Left ventricle myocardium inferior (tissue), 1 donor: ENCODE results near the gene S100G. TPM values are rescaled to one million over a fixed set of nuclear protein-coding genes. Genes with fewer than 3 reads are reported as not detected.

ENCODE experiments used
- DNase-seq: peaks from one replicate; pipeline ENCODE4 v3.0.0-alpha.2; 2020
- H3K27ac ChIP-seq: fragments of 200-600 bp; replicated peaks from 2 replicates; pipeline ENCODE4 v1.8.0; 2021
- H3K27me3 ChIP-seq: fragments of 200-600 bp; 2 replicates; pipeline ENCODE4 v1.8.0; 2021; ENCODE audit warnings: low read depth
- H3K36me3 ChIP-seq: fragments of 200-600 bp; 2 replicates; pipeline ENCODE4 v1.8.0; 2021
- H3K4me1 ChIP-seq: fragments of 200-600 bp; 2 replicates; pipeline ENCODE4 v1.8.0; 2021
- H3K4me3 ChIP-seq: fragments of 200-600 bp; 2 replicates; pipeline ENCODE4 v1.8.0; 2021; ENCODE audit warnings: mild to moderate bottlenecking, moderate library complexity
- H3K9me3 ChIP-seq: fragments of 200-600 bp; replicated peaks from 2 replicates; pipeline ENCODE4 v1.8.0; 2021
- intact Hi-C: fragments of 100-400 bp; cut with micrococcal nuclease; formaldehyde crosslinking; loops from one replicate; pipeline ENCODE4 v1.11.0; 2022
- total RNA-seq: library from RNA; stranded (reverse); fragmentation: NEBNext Ultra II Directional; extraction: Animal tissue kit (Norgen Biotek cat#: 25700); gene quantifications from one replicate; pipeline ENCODE4 v1.2.1, GENCODE V29; 2021
- TF ChIP-seq, protein P1 (sequence below): fragments of 200-600 bp; IDR thresholded peaks from 2 replicates; pipeline ENCODE4 v1.8.0; 2021; ENCODE audit warnings: antibody characterized with exemption, mild to moderate bottlenecking, borderline replicate concordance
- donor health status: DM: no; HTN: yes; CAD: no; lungs with severe emphysema.

The S100G gene
- total RNA-seq, 1 donor from 2014 or later: not detected

DNA sequence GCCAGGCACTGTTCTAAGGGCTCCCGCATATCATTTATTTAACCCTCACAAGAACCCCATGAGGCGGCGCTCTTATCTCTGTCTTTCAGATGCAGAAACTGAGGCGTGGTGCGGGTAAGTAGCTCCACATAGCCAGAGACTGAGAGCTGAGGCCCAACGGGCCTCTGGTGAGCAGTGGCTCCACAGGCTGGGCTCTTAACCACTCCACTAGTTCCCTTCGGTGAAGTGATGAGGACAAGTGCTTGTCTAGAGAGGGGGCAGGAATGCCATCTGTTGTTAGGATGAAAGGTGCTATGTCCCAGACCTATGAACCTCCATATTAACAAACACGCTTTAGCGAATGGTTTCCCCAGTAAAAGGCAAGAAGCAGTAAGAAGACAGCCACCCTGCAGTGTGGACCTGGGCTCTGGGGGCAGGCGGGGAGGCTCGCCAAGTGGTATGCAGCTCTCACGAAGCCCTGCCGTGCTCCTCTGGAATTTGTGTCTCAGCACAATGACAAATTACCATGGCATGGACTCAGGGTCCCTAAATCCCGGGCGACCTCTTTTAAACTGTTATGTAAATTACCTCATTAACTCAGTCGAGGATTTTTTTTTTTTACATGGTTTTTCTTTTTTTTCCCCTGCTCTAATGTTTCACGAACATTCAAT, 20.9 kb upstream of the S100G start:
- no peak overlapping the region for H3K27ac ChIP-seq
- no peaks in the 10 kb centered on the region for H3K9me3 ChIP-seq
- no peaks in the 10 kb centered on the region for H3K4me1 ChIP-seq
- H3K4me3 ChIP-seq: no peak overlapping the region
- no peak for DNase-seq
- TF ChIP-seq, protein P1, sequence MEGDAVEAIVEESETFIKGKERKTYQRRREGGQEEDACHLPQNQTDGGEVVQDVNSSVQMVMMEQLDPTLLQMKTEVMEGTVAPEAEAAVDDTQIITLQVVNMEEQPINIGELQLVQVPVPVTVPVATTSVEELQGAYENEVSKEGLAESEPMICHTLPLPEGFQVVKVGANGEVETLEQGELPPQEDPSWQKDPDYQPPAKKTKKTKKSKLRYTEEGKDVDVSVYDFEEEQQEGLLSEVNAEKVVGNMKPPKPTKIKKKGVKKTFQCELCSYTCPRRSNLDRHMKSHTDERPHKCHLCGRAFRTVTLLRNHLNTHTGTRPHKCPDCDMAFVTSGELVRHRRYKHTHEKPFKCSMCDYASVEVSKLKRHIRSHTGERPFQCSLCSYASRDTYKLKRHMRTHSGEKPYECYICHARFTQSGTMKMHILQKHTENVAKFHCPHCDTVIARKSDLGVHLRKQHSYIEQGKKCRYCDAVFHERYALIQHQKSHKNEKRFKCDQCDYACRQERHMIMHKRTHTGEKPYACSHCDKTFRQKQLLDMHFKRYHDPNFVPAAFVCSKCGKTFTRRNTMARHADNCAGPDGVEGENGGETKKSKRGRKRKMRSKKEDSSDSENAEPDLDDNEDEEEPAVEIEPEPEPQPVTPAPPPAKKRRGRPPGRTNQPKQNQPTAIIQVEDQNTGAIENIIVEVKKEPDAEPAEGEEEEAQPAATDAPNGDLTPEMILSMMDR: no peak
- intact Hi-C loops: no loop called here
- H3K27me3 ChIP-seq: no peaks in the 10 kb centered on the region
- H3K36me3 ChIP-seq: no peaks in the 10 kb centered on the region

DNA sequence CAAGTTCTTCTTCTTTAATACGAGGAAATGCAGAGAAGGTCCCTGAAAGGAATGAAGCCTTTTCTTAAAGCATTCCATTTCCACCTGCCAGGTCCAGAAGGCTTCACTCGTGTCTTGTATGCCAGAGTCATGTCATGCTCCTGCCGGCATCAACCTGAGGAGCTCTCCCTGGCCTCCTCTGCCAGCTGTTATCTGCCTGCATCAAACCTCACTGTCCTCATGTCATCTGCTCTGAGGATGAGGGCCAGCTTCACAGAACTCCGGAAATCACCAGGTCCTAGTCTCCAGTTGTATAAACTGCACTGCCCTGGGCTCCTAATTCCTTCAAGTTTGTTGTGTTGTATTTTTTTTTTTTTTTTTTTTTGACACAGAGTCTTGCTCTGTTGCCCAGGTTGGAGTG, 20.0 kb upstream of the S100G start:
- Histone ChIP-seq H3K27ac (no peak overlapping the region), H3K36me3 (no peaks in the 10 kb centered on the region), H3K9me3 (no peaks in the 10 kb centered on the region), H3K27me3 (no peaks in the 10 kb centered on the region), H3K4me3 (no peak overlapping the region), H3K4me1 (no peaks in the 10 kb centered on the region)
- intact Hi-C loops: no loop called here
- no peak for DNase-seq
- TF ChIP-seq, protein P1: no peak

DNA sequence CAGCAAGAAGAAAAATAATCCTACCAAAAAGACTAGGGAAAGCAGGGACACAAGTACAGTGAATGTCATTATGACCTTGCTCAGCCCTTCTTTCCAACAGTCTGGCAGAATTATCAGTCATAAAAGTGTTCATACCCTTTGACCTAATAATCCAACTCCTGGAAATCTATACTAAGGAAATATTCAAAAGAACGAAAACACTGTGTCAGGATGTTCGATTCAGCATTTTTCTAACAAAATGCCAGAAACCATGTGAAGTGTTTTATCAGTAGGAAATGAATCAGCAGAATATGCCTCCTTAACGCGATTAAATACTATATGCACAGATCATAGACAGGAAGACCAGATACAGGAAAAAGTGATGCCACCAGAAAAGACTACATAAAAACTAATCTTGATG, 16.2 kb upstream of the S100G start:
- intact Hi-C loops: no loop called here
- H3K4me3 ChIP-seq: no peak overlapping the region
- no peaks in the 10 kb centered on the region for H3K36me3 ChIP-seq
- no peaks in the 10 kb centered on the region for H3K4me1 ChIP-seq
- TF ChIP-seq, protein P1: no peak
- H3K27ac ChIP-seq: no peak overlapping the region
- no peaks in the 10 kb centered on the region for H3K27me3 ChIP-seq
- no peaks in the 10 kb centered on the region for H3K9me3 ChIP-seq
- DNase-seq: no peak

DNA sequence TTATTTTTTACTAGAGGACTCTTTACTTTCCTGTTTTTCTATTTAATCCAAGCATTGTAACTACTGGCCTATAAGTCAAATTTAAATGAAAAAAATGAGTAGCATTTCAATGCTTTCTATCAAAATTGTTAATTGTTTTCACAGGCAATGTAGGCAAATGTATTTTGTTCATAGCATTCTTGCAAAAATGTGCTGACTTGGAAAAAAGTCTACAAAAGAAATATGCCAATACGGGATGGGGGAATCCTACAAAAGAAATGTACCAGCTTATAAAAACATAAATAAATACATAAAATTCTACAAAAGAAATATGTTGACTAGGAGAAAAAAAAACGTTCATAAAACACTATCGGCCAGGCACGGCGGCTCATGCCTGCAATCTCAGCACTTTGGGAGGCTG, 14.9 kb upstream of the S100G start:
- H3K4me1 ChIP-seq: no peaks in the 10 kb centered on the region
- TF ChIP-seq, protein P1: no peak
- no peaks in the 10 kb centered on the region for H3K27me3 ChIP-seq
- H3K9me3 ChIP-seq: no peaks in the 10 kb centered on the region
- H3K27ac ChIP-seq: no peak overlapping the region
- no peaks in the 10 kb centered on the region for H3K36me3 ChIP-seq
- no peak overlapping the region for H3K4me3 ChIP-seq
- DNase-seq: no peak
- intact Hi-C loops: no loop called here

DNA sequence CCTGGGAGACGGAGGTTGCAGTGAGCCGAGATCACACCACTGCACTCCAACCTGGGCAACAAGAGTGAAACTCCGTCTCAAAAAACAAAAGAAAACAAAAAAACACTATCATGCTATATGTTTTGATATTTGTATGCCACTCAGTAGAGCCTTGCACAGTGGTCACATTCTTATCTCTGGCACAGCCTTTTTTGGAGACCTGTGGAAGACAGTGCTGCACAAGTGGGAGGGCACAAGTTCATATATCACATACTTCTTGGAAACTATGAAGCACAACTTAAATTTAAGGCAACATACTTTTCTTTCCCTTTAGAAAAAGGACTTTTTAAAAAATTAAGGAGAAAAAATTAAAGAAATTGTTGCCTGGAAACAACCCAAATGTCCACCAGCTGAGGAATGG, 14.4 kb upstream of the S100G start:
- Histone ChIP-seq H3K27ac (no peak overlapping the region), H3K27me3 (no peaks in the 10 kb centered on the region), H3K4me1 (no peaks in the 10 kb centered on the region), H3K36me3 (no peaks in the 10 kb centered on the region), H3K4me3 (no peak overlapping the region), H3K9me3 (no peaks in the 10 kb centered on the region)
- TF ChIP-seq, protein P1: no peak
- no peak for DNase-seq
- intact Hi-C loops: no loop called here
